Panc1 (cell line): ENCODE data around the gene ZNF74. TPM values are rescaled to one million over a fixed set of nuclear protein-coding genes. Genes with fewer than 3 reads are reported as not detected.

Experiments used
- ATAC-seq: fragments of 200-7000 bp; cut with Tn5 transposase; 2 replicates; pipeline ENCODE4 v1.9.1; 2020; ENCODE audit warnings: mild to moderate bottlenecking, moderate library complexity
- BruUV-seq: library from RNA; stranded (reverse); fragments of 400-500 nt; replicated peaks from 2 replicates; lab custom pipeline; 2021; lab: Mats Ljungman, UMichigan
- CTCF ChIA-PET: fragments of 300-600 bp; sonication (Branson Sonifier 250); formaldehyde crosslinking; loops from one replicate; lab custom pipeline; 2022; ENCODE audit warnings: antibody characterized with exemption; lab: Charles Lee
- POLR2A ChIA-PET: fragments of 300-600 bp; sonication (Branson Sonifier 250); formaldehyde crosslinking; loops from one replicate; lab custom pipeline; 2022; ENCODE audit warnings: antibody characterized with exemption; lab: Charles Lee
- DNase-seq: peaks from one replicate; pipeline ENCODE4 v3.0.0-alpha.2; 2010; ENCODE audit warnings: low read depth, low spot score
- H3K27ac ChIP-seq: 2 replicates; pipeline ENCODE4 v1.5.1; 2011; ENCODE audit warnings: mild to moderate bottlenecking, low read length, inconsistent platforms
- H3K27me3 ChIP-seq: fragments of 200-500 bp; sonication (Bioruptor generic); 2 replicates; pipeline ENCODE4 v1.6.0; 2014; ENCODE audit warnings: low read length, inconsistent platforms; ENCODE audit not compliant: control insufficient read depth, insufficient read depth
- H3K36me3 ChIP-seq: fragments of 200-500 bp; sonication (Bioruptor generic); 2 replicates; pipeline ENCODE4 v1.5.1; 2014; ENCODE audit warnings: inconsistent platforms, mild to moderate bottlenecking, low read length, moderate library complexity; ENCODE audit not compliant: control insufficient read depth, insufficient read depth
- H3K4me1 ChIP-seq: 2 replicates; pipeline ENCODE4 v1.5.1; 2011; ENCODE audit warnings: inconsistent platforms, mild to moderate bottlenecking, low read length, moderate library complexity; ENCODE audit not compliant: control insufficient read depth, insufficient read depth
- H3K4me3 ChIP-seq, 2 experiments: 2 replicates each; pipeline ENCODE4 v1.5.1; 2011 to 2012; ENCODE audit warnings: low read depth in 2 of 2, low read length in 2 of 2, mild to moderate bottlenecking in 2 of 2, inconsistent platforms in 1 of 2, moderate library complexity in 1 of 2
- H3K9me3 ChIP-seq: fragments of 200-500 bp; sonication (Bioruptor generic); 2 replicates; pipeline ENCODE4 v1.5.1; 2014; ENCODE audit warnings: low read depth, mild to moderate bottlenecking, inconsistent platforms, low read length, moderate library complexity; ENCODE audit not compliant: control insufficient read depth, insufficient read depth
- CTCF ChIP-seq: fragments of 450-650 bp; IDR thresholded peaks from 2 replicates; pipeline ENCODE4 v1.5.1; 2017; ENCODE audit warnings: mild to moderate bottlenecking
- POLR2AphosphoS5 ChIP-seq: IDR thresholded peaks from 2 replicates; pipeline ENCODE4 v1.6.1; 2012; ENCODE audit warnings: mild to moderate bottlenecking, low read depth, low read length, moderate library complexity
- REST ChIP-seq, 2 experiments: IDR thresholded peaks; 2 replicates each; pipeline ENCODE4 v1.6.1; 2011 to 2012; ENCODE audit warnings: low read depth in 2 of 2, control low read depth in 1 of 2, low read length in 1 of 2, mild to moderate bottlenecking in 1 of 2, moderate library complexity in 1 of 2; ENCODE audit not compliant: insufficient read depth in 1 of 2
- SIN3A ChIP-seq: IDR thresholded peaks from 2 replicates; pipeline ENCODE4 v1.6.1; 2012; ENCODE audit warnings: low read depth, mild to moderate bottlenecking, low read length, moderate library complexity, borderline replicate concordance; ENCODE audit not compliant: insufficient read depth
- TCF7L2 ChIP-seq: IDR thresholded peaks from 2 replicates; pipeline ENCODE4 v1.6.1; 2011; ENCODE audit warnings: mild to moderate bottlenecking, low read depth, low read length, inconsistent platforms
- in situ Hi-C: cut with HindIII; loops from 2 replicates; pipeline ENCODE4 v1.10.0; 2016; ENCODE audit warnings: low sequenced_read_pairs, low pct_unique_long_range_greater_than_20kb
- intact Hi-C: fragments of 100-400 bp; cut with micrococcal nuclease; formaldehyde crosslinking; loops from one replicate; pipeline ENCODE4 v1.10.0; 2022; ENCODE audit not compliant: unreplicated experiment
- total RNA-seq: library from RNA; stranded (reverse); gene quantifications from one replicate; pipeline ENCODE4 v1.2.1, GENCODE V29; 2021; ENCODE audit not compliant: unreplicated experiment

The ZNF74 gene
- total RNA-seq, 1 experiment from 2014 or later, result 13.2 TPM

GRCh38 chr22:20439556-20439927 is 45.6 kb downstream of the ZNF74 start:
- ChIA-PET POLR2A (no interaction called here), CTCF (interaction anchor here (1.7 kb wide), 1 partner anchor 17 kb away, joined by 4 read pairs; no protein-coding TSS in a partner anchor)
- Histone ChIP-seq H3K27me3 (no peaks in the 10 kb centered on the region), H3K9me3 (no peaks in the 10 kb centered on the region), H3K4me1 (no peaks in the 10 kb centered on the region), H3K36me3 (no peaks in the 10 kb centered on the region), H3K27ac (no peak overlapping the region), H3K4me3 (no peak overlapping the region)
- in situ Hi-C loops (no loop called here), intact Hi-C loops (no loop called here)
- TF ChIP-seq POLR2AphosphoS5 (no peak), TCF7L2 (no peak), SIN3A (no peak), REST (IDR thresholded peaks at IDR 0.05; ENCODE audit: insufficient read depth in 1 of 2, low read depth in 2 of 2, low read length in 1 of 2) (no peak), CTCF (no peak)
- no peak for ATAC-seq
- DNase-seq, result no peak
- no TSS peak for BruUV-seq

- no peak for DNase-seq
- no peak overlapping the region for H3K27ac ChIP-seq
- no TSS peak for BruUV-seq
- intact Hi-C loops, result no loop called here
- H3K27me3 ChIP-seq, result no peaks in the 10 kb centered on the region
- no peaks in the 10 kb centered on the region for H3K9me3 ChIP-seq
- ATAC-seq, result no peak
- no peak overlapping the region for H3K4me3 ChIP-seq
- H3K36me3 ChIP-seq, result no peaks in the 10 kb centered on the region
- TF ChIP-seq POLR2AphosphoS5 (no peak), REST (IDR thresholded peaks at IDR 0.05; ENCODE audit: insufficient read depth in 1 of 2, low read depth in 2 of 2, low read length in 1 of 2) (no peak), CTCF (no peak), SIN3A (no peak), TCF7L2 (no peak)
- in situ Hi-C loops, result no loop called here
- CTCF ChIA-PET, result interaction anchor here (1.7 kb wide), 1 partner anchor 16 kb away, joined by 4 read pairs; no protein-coding TSS in a partner anchor
- no peaks in the 10 kb centered on the region for H3K4me1 ChIP-seq
- POLR2A ChIA-PET, result no interaction called here
Measured at GRCh38 chr22:20439928-20440575, 46.1 kb downstream of the ZNF74 start.
